AG04449 (cell line): ENCODE measurements around the gene SLC12A4.

Experiments
- CTCF ChIA-PET: fragments of 350-600 bp; formaldehyde crosslinking; extraction: SDS; loops from one replicate; lab custom pipeline; 2021; ENCODE audit warnings: antibody characterized with exemption; lab: Yijun Ruan, JAX
- POLR2A ChIA-PET: fragments of 400-600, 350-600 bp; formaldehyde crosslinking; extraction: SDS; loops from one replicate; lab custom pipeline; 2020; ENCODE audit warnings: antibody characterized with exemption, inconsistent platforms; lab: Yijun Ruan, JAX
- DNase-seq: peaks from one replicate; pipeline ENCODE4 v3.0.0-alpha.2; 2010; ENCODE audit warnings: low read depth, low spot score
- H3K4me3 ChIP-seq: 2 replicates; pipeline ENCODE4 v1.5.1; 2011; ENCODE audit warnings: low read depth, mild to moderate bottlenecking, control low read depth, low read length
- CTCF ChIP-seq: IDR thresholded peaks from one replicate; pipeline ENCODE4 v1.5.1; 2011; ENCODE audit warnings: mild to moderate bottlenecking, moderate library complexity, low read length, control low read depth, inconsistent platforms; ENCODE audit not compliant: insufficient read depth; ENCODE audit errors: missing control alignments

Gene SLC12A4

GRCh38 chr16:67969254-67970039 lies 1.0 kb upstream of the SLC12A4 start:
- peak overlapping the region; percentile 97 for H3K4me3 ChIP-seq
- CTCF ChIA-PET: interaction anchor here (0.9 to 1.0 kb wide), 2 partner anchors 22 to 72 kb away, joined by 4 to 5 read pairs; no protein-coding TSS in a partner anchor
- no peak for DNase-seq
- no peak for TF ChIP-seq CTCF
- POLR2A ChIA-PET: no interaction called here

GRCh38 chr16:67967958-67968399 lies 458 bp downstream of the SLC12A4 start:
- CTCF ChIA-PET: no interaction called here
- no peak for DNase-seq
- H3K4me3 ChIP-seq: peak overlapping the region; percentile 97
- TF ChIP-seq CTCF: no peak
- POLR2A ChIA-PET: interaction anchor here (1.0 kb wide), 1 partner anchor 13 kb away, joined by 3 read pairs; no protein-coding TSS in a partner anchor

GRCh38 chr16:67967183-67967957 lies 1.1 kb downstream of the SLC12A4 start:
- POLR2A ChIA-PET: interaction anchor here (0.7 to 1.0 kb wide), 3 partner anchors 14 to 270 kb away, joined by 3 to 4 read pairs (median 4); no protein-coding TSS in a partner anchor
- CTCF ChIA-PET: interaction anchor here (1.0 to 2.9 kb wide), 4 partner anchors 27 to 361 kb away, joined by 3 to 9 read pairs (median 4); no protein-coding TSS in a partner anchor
- DNase-seq: no peak
- TF ChIP-seq CTCF: no peak
- peak overlapping the region; percentile 97 for H3K4me3 ChIP-seq

- DNase-seq: no peak
- peak overlapping the region; percentile 97 for H3K4me3 ChIP-seq
- ChIA-PET POLR2A (interaction anchor here (0.6 to 1.1 kb wide), 4 partner anchors 23 to 271 kb away, joined by 4 read pairs; no protein-coding TSS in a partner anchor), CTCF (interaction anchor here (0.8 to 2.9 kb wide), 5 partner anchors 28 to 362 kb away, joined by 3 to 9 read pairs (median 3); no protein-coding TSS in a partner anchor)
- no peak for TF ChIP-seq CTCF
These were observed 1.8 kb downstream of the SLC12A4 start for GRCh38 chr16:67966549-67967182.

GRCh38 chr16:67965668-67966548 lies 2.5 kb downstream of the SLC12A4 start:
- ChIA-PET CTCF (interaction anchor here (0.8 to 2.9 kb wide), 8 partner anchors 24 to 363 kb away, joined by 3 to 9 read pairs (median 4); no protein-coding TSS in a partner anchor), POLR2A (interaction anchor here (1.0 to 1.1 kb wide), 2 partner anchors 31 to 271 kb away, joined by 4 read pairs; no protein-coding TSS in a partner anchor)
- H3K4me3 ChIP-seq: peak overlapping the region; percentile 97
- no peak for DNase-seq
- no peak for TF ChIP-seq CTCF
